ENCODE data around the gene MINDY3.

The MINDY3 gene

DNA sequence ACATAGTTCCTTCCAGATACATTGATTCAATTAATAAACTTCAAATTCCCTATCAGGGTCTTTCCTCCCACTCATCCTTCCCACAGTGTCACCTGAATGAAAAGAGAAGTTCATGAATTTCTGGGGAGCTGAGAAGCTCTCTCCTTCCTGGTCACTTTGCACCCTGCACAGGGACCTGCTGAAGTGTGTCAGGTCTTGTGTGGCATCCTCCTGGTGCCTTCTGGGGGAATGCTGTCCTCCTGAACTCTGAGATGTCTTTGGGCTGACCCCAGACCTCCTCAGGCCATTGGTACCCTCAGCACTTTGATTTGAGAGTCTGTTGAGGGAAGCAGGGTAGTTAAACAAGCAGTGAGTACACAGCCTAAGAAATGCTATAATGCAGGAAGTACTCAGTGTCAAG lies 101.0 kb downstream of the MINDY3 start:
- TF ChIP-seq, protein P1, sequence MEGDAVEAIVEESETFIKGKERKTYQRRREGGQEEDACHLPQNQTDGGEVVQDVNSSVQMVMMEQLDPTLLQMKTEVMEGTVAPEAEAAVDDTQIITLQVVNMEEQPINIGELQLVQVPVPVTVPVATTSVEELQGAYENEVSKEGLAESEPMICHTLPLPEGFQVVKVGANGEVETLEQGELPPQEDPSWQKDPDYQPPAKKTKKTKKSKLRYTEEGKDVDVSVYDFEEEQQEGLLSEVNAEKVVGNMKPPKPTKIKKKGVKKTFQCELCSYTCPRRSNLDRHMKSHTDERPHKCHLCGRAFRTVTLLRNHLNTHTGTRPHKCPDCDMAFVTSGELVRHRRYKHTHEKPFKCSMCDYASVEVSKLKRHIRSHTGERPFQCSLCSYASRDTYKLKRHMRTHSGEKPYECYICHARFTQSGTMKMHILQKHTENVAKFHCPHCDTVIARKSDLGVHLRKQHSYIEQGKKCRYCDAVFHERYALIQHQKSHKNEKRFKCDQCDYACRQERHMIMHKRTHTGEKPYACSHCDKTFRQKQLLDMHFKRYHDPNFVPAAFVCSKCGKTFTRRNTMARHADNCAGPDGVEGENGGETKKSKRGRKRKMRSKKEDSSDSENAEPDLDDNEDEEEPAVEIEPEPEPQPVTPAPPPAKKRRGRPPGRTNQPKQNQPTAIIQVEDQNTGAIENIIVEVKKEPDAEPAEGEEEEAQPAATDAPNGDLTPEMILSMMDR (IDR thresholded peaks at IDR 0.05), result no peak

DNA sequence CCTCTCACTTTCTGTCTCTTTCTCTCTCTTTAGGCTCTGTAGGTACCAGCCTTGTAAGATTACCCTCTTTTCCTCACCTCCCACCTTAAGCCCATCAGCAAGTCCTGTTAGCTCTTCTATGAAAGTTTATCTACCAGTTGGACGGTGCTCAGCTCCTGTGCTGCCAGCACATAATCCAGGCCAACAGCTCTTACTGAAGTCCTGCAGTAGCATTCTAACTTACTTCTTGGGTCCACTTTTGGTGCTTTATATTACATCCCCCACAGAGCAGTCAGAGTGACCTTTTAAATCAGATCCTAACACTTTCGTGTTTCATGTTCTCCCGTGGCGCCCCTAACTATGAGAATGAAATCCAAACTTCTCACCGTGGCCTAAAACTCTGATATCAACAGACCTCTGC lies 101.7 kb downstream of the MINDY3 start:
- TF ChIP-seq, protein P1 (IDR thresholded peaks at IDR 0.05), result no peak

DNA sequence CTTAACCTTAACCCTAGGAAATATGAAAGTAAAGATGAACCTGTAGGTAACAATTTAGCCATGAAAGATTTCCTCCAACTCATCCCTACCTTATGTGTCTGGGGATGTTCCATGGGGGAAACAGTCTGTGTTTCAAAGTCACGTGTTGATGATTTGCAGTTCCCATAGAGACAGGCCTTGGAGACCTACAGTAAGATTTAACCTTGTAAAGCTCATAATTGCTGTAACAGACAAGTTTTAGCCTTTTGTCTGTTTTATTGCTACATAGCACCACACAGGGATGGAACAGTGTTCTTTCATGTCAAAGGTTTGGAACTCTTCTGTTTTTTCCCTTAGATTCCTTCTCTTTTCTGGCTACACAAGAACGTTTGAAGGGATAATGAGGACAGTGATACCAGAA lies 105.4 kb downstream of the MINDY3 start:
- TF ChIP-seq, protein P1 (IDR thresholded peaks at IDR 0.05), result no peak

DNA sequence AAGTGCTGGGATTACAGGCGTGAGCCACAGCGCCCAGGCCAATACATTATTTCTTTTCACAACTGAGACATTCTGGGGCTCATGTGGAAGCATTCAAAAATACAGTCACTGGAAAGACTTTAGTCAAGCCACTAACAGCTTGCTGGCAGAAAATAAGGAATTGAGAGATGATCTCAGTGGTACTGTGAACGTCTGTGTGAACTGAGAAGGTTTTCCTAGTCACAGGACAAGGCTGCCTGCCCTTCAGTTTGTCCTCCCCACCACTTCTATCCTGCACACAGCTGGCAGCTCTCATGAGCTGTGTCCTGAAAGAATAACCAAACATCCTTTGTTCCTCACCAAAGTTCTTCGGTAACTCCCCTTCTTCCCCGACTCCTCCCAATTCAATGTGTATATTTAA lies 109.3 kb downstream of the MINDY3 start:
- TF ChIP-seq, protein P1 (IDR thresholded peaks at IDR 0.05), result no peak

DNA sequence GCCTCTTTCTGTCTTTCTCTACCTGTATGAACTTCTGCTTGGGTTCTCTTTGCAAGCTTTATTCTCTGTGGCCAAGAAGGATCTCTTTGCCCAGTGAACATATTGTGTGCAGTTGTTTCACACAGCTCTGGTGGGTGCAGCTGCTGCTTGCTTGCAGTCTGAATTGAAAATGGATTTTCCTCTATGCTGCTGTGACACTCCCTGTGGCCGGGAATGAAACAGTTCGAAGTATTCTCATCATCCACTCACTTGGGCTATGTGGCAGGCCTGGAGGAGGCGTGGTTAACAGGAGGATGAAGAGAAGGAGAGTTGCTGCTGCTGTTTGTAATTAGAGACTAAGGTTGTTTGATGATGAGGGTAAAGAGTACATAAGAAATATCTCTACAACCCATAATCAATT lies 112.2 kb downstream of the MINDY3 start:
- TF ChIP-seq, protein P1 (IDR thresholded peaks at IDR 0.05), result no peak

DNA sequence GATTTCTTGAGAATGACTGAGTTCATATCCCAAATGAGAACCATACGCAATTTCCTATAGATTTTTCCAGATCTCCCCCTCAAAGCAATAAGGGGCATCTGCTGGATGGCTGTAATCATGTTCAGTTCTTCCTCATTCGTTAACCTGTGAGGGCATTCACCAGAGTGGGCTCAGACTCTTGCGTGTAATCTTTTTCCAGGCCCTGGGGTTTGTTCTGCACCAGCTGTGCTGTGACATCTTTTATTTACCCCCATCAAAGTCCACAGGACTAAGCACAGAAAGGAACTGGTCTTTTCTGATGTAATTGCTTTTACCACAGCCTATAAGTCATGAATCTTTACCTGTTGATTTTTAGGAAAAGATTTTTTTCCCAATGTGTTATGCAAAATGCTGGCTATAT lies 112.7 kb downstream of the MINDY3 start:
- TF ChIP-seq, protein P1 (IDR thresholded peaks at IDR 0.05), result no peak

DNA sequence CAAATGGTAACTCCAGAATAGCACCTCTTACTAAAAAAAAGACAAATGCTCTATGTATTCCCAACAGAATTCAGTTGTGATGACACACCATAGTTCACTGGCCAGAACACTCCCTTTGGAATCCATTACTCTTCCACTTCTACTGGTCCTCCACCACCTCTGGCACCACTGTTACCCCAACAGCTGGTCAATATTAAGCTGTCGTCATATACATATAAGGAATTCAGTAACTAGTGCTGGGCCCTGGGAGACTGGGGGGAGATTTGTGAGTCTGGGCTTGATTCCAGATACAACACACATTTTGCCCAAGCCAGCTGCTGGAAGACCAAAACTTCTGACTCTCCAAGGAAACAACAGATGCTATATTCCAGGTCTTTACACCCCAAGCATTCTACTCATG lies 114.6 kb downstream of the MINDY3 start:
- TF ChIP-seq, protein P1 (IDR thresholded peaks at IDR 0.05), result no peak

DNA sequence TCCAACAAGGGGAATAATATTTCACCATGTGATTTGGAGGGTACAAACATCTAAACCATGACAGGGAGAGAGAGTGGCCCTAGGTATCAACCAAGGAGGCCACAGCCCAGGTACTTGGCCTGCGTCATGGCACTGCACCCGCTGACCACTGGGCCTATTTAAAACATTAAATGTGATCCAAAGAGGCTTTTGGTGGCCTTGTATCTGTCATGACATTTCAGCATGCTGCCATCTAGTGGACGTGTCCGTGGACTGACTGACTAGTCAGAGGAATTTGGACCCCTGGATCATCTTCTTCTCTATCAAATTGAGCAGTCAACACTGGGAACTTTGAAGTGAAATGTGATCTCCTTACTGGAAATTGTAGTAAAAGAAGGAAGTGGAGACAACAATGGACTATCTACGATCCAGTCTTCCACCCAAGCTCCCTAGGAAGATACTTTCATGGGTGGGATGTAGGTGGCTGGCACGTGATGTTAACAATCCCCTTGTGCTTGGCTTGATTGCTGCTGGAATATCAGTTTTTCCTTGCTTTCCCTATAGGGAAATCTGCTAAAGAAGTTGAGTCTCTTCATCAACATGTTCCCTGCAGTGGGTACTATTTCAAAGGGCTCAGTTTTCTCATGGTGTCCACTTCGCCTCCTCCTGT lies 116.0 kb downstream of the MINDY3 start:
- TF ChIP-seq, protein P1 (IDR thresholded peaks at IDR 0.05), result peak; percentile 80
